Stimulated activated CD8-positive, alpha-beta memory T cell treated with anti-CD3 and anti-CD28 coated beads, Interleukin-7, amount 100 ng/mL, for 48 hours (primary cell): ENCODE results near the gene CAP2.
"Not testable (repeated sequence)": the region's sequence is repeated elsewhere in the genome, so short reads cannot be mapped to it uniquely, and the experiment has no call there.

Source experiments
- DNase-seq, 2 donors: peaks; one replicate each; pipeline ENCODE4 v3.0.0-alpha.2; 2020; ENCODE audit warnings: low read depth in 1 of 2; ENCODE audit errors: extremely low read depth in 1 of 2

Gene CAP2

GRCh38 chr6:17395112-17395511 lies 1.7 kb downstream of the CAP2 start:
- DNase-seq: no peak

- no peak for DNase-seq
Measured at GRCh38 chr6:17396256-17396655, 2.9 kb downstream of the CAP2 start.

DNA sequence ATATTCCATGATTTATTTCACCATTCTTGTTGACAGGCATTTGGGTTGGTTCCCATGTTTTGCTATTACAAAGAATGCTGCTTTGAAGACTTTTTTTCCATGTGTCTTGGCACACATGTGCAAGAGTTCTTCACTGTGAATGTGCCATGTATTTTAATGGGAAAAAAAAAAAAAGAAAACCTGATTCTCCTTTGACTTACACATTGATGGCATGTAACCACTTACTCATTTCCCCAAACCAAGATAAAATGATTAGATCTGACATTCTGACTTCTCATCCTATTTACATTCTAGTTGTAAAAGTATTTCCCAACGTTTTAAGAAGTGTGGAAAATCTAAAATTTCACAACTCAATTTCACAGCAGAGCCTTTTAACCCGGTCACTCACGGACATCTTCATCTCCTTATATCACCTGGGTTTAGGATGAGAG lies 4.4 kb downstream of the CAP2 start:
- DNase-seq: no peak

- DNase-seq: not testable (repeated sequence)
Measured at GRCh38 chr6:17405181-17405943, 12.0 kb downstream of the CAP2 start.

DNA sequence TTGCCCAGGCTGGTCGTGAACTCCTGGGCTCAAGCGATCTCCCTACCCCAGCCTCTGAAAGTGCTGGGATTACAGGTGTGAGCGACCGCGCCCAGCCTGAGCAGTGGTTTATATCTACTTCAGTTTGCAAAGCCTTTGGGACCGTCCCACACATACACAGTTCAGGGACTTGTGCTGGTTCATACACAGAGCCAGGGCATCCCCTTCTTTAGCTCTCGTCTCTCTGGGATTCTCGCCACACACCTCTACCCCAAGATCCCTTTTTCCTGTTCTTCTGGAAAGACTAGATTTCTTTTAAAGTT lies 12.5 kb downstream of the CAP2 start:
- DNase-seq: no peak

DNA sequence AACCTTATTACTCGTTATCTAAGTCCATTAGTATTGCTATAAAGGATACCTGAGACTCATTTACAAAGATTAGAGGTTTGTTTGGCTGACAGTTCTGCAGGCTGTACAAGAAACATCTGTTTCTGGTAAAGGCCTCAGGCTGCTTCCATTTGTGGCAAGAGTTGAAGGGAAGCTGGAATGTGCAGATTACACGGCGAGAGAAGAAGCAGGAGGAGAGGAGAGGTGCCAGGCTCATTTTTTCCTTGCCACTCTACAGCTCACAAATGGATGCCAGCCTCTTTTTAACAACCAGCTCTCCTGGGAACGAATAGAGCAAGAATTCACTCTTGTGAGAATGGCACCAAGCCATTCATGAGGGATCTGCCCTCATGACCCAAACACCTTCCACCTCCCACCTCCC lies 14.7 kb downstream of the CAP2 start:
- no peak for DNase-seq

DNA sequence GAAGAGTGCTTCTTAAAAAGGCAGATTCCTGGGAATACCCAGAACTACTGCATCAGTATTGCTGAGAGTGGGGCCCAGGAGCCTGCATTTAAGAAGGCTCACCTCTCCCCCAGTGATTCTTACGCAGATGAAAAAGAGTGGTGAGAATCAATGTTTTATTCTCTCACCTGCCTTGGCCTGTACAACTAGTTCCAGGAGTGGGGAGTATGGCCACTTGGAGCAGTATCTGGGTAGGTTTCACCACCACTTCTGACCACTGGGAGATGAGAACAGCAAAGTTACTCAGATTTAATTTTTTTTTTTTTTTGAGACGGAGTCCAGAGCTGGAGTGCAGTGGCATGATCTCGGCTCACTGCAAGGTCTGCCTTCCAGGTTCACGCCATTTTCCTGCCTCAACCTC lies 16.9 kb downstream of the CAP2 start:
- DNase-seq: no peak

GRCh38 chr6:17413313-17413750 lies 19.9 kb downstream of the CAP2 start:
- DNase-seq: no peak

DNA sequence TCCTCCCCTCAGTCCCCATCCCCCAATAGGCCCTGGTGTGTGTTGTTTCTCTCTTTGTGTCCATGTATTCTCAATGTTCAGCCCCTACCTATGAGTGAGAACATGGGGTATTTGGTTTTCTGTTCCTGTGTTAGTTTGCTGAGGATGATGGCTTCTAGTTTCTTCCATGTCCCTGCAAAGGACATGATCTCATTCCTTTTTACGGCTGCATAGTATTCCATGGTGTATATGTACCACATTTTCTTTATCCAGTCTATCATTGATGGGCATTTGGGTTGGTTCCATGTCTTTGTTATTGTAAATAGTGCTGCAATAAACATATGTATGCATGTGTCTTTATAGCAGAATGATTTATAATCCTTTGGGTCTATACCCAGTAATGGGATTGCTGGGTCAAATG lies 21.0 kb downstream of the CAP2 start:
- not testable (repeated sequence) for DNase-seq

DNA sequence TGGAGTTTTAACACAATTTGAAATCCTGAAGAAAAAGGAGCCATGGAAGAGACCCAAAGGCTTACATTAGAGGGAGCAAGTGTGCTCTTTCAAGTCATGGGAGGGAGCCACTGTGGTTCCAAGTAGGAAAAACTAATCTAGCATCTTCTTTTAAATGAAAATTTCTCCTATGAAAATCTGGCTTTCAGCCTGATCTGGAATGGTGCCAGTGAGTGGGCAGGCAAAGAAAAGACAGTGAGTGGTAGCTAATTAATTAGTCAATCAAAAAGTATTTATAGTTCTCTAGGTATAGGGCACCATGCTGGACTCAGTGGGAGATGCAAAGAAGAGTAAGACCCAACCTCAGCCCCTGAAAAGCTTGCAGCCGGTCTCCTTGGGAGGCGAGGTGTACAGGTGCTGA lies 21.9 kb downstream of the CAP2 start:
- DNase-seq: no peak

- no peak for DNase-seq
Measured at GRCh38 chr6:17416806-17417205, 23.4 kb downstream of the CAP2 start.

DNA sequence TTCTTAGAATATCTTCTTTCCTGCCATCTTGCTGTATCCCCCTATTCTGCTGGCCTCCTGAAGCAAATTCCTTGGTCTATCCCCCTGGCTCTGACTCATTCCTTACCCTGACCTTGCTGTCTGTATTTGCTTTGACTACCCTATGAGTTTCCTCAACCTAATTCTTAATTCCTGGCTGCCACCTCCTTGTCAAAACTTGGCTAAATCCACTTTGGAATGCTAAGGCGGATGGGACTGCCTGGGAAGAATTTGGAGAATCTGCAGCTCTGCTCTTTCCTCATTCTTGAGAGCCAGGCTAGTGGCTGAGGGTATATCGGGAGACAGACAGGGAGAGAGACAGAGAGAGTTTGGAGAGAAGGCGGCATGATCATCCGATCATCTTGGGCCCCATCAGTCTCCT lies 24.4 kb downstream of the CAP2 start:
- no peak for DNase-seq

GRCh38 chr6:17418281-17419188 lies 25.1 kb downstream of the CAP2 start:
- DNase-seq: no peak

GRCh38 chr6:17419189-17419575 lies 25.8 kb downstream of the CAP2 start:
- DNase-seq: no peak

GRCh38 chr6:17420368-17420767 lies 27.0 kb downstream of the CAP2 start:
- no peak for DNase-seq

GRCh38 chr6:17421406-17421805 lies 28.0 kb downstream of the CAP2 start:
- no peak for DNase-seq

DNA sequence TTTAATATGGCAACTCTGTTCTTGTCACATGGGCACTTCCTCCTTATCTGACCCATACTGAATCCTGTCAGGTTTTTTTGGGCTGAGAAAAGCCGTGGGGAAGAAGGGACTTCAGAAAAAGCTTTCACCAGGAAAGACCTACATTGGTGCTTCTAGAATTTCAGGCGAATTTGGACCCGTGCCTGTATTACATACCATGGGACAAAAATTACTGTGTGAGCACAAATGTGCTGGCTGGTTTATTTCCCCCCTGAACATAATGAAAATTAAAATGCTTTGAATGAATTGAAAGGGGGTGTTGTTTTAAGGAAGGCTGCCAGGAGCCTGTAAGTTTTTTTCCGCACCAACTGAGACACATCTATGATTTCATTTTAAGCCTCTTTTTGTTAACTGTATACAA lies 29.6 kb downstream of the CAP2 start:
- no peak for DNase-seq

DNA sequence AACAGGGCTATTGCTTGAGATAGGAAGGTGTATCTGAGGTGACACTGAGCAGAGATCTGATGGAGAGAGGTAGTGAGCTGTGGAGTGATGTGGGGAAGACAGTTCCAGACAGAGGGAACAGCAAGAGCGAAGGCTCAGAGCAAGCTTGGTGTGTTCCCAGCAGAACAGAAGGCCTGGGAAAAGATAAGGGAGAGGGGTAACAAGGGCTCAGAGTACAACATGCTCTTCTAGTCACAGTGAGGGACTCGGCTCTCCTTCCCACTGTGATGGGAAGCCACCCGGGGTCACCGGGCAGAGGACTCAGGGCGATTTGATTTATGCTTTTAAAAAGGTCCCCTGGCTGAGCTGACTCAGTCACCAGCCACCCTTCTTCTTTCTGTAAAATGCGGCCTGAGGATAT lies 33.7 kb downstream of the CAP2 start:
- DNase-seq: no peak

DNA sequence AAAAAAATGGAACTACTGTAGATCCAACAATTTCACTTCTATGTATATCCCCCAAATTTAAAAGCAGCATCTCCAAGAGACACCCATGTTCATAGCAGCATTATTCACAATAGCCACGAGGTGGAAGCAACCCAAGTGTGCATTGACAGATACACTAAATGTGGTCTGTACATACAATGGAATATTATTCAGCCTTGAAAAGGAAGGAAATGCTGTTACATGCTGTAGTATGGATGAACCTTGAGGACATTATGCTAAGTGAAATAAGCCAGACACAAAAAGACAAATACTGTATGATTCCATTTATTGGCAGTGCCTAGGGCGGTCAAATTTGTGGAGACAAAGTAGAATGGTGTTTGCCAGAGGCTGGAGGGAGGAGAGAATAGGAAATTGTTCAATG lies 34.2 kb downstream of the CAP2 start:
- DNase-seq: no peak

DNA sequence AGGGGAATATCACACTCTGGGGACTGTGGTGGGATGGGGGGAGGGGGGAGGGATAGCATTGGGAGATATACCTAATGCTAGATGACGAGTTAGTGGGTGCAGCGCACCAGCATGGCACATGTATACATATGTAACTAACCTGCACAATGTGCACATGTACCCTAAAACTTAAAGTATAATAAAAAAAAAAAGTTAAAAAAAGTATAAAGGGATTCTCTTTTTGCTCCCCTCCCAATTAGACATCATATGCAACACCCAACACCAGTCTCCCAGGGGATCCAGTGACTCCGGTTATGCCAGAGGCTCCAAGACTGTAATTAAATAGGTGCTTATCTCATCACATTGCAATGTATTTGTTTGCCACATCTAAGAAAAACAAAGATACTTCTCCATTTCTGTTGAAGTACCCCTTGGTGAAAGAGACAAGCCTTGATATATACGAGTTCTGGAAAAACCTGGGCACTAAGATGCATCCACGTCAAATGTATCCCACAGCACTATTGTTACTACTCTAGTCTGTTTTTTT lies 35.3 kb downstream of the CAP2 start:
- not testable (repeated sequence) for DNase-seq

DNA sequence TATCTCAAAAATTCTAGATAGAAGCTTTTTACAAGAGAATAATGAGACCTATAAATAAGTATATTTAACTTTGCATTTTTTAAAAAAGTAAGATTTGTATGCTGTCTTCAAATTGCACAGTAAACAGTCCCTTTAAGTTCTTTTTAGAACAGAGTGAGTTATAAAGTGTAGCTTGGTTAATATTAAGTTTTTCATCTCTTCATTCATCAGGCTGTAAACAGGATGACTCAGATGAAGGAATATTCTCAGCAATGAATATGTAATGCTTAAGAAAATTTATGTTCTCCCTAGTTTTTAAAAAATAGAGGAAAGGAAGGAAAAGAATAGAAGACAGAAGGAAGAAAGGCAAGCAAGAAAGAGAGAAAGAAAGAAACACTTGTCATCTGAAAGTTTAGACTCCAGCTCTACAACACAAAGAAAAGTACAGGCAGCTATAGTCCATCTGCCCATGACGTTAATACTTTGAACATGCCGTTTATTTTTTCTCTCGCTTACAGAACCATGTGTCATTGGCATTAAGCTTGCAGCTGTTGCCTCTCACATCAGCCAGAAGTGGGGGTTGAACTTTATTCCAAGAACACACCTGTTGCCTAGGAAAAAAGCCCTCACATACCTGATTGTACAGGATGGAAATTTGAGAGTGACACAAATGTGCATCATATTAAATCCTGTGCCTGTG lies 36.1 kb downstream of the CAP2 start:
- no peak for DNase-seq
